ENCODE data around the gene VILL.

Gene VILL

GRCh38 chr3:38002291-38002876, 11.8 kb downstream of the VILL start:
- DNase-seq, result peak; percentile 24

DNA sequence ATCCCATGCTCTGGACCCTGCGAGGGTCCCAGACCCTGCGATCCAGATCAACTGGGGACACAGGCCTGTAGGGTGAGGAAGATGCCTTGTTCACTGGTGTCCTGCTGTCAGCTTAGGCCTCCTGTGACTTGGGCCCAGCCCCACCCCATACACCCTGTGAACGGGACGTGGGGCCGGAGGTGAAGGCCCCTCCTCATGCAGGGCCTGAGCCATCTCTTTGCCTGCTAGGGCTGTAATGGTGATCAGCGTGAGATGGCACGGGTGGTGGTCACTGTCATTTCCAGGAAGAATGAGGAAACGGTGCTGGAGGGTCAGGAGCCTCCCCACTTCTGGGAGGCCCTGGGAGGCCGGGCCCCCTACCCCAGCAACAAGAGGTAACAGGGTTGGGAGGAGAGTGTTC, 12.4 kb downstream of the VILL start:
- DNase-seq, result no peak

- DNase-seq, result peak; percentile 59
Observed at GRCh38 chr3:38003371-38003816, 12.8 kb downstream of the VILL start.

DNA sequence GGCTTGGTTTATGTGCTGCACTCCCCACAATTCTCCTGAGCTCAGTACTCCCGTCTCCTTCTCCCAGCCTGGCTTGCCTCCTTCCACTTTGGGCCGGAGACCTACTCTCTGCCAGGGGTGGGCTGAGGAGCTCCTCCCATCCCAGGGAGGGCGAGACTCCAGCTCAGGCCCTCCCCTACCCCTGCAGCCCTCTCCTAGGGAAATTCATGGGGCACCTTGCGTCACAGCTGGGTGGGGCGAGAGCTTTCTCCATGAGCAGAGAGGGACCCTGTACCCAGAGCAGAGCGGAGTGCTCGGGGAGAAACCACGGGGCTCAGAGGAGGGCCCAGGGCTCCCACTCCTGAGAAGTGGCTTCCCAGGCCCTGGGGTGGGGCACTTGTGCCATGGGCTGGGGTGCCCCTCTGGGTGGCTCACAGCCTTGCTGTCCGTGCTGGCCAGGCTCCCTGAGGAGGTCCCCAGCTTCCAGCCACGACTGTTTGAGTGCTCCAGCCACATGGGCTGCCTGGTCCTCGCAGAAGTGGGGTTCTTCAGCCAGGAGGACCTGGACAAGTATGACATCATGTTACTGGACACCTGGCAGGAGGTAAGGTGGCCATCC, 13.3 kb downstream of the VILL start:
- no peak for DNase-seq

DNA sequence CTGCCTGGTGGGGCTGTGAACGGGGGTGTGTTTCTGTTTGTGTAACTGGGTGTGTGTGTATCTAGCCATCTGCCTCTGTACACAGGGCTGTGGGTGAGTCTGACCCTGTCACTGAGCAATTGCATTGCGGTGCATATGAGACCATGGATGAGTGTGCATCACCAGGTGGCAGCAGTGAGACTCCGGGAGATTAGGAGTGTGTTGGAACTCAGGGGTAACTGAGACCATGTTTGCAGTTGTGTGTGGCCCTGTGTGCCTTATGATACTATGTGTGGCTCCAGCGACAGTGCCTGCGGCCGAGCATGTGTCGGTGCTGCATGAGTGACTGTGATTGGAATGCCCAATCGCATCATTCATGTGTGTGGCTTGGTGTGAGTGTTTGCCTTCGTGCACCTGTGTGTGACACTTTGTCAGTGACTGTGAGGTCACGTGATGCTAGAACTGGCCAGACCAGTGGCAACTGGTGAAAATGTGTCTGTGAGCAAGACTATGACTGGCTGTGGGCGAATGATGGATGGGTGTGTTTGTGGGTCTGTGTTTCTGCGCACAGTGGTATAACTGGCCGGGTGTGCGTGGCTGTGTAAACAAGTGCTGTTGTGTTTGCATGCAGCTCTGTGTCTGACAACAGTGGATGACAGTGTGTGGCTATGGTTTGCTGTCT, 14.0 kb downstream of the VILL start:
- DNase-seq, result no peak

- DNase-seq, result no peak
Observed at GRCh38 chr3:38005076-38006020, 14.8 kb downstream of the VILL start.

- no peak for DNase-seq
Observed at GRCh38 chr3:38006031-38006430, 15.4 kb downstream of the VILL start.

- no peak for DNase-seq
Observed at GRCh38 chr3:38006445-38006995, 15.9 kb downstream of the VILL start.

DNA sequence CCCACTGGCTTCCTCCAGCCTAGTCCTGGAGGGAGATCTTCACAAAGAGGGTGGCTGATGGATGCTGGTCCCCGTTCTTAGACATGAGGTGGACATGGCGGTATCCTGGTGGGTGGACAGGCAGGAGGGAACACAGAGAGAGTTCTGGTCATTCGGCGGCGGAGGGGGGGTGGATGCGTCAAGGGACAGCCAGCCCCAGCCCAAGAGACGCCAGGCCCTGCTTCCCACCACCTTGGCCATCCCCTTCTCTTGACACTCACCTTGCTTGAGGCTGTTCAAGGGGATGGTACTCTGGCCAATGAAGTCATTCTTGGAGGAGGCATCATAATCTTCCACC, 17.1 kb downstream of the VILL start:
- DNase-seq, result no peak

GRCh38 chr3:38008191-38008701, 17.7 kb downstream of the VILL start:
- DNase-seq, result no peak

DNA sequence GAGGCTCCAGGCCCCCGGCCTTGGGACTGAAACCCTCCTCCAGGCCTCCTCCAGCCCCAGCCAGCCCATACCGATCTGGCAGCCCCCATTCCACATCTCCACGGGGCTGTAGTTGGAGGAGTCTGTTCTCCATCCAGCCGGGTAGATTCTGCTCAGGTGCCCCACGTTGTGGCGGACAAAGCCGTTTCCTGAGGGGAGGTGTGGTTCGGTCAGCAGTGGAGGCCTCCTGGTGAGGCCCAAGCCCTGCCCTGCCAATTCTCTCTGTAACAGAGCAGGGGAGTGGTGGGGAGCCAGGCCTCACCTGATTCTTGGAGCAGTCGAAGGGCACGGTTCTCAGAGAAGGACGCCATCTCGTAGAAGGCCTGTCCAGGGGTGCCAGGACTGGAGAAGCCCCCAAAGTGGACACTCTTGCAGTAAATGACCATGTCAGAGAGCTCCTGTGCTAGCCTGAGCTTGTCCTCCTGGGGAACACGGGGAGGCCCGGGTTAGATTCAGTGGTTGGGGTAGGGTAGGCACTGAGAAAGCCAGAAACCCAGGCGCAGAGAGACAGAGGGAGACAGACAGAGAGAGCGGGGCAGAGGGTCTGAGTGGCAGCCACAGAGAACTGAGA, 18.5 kb downstream of the VILL start:
- no peak for DNase-seq

DNA sequence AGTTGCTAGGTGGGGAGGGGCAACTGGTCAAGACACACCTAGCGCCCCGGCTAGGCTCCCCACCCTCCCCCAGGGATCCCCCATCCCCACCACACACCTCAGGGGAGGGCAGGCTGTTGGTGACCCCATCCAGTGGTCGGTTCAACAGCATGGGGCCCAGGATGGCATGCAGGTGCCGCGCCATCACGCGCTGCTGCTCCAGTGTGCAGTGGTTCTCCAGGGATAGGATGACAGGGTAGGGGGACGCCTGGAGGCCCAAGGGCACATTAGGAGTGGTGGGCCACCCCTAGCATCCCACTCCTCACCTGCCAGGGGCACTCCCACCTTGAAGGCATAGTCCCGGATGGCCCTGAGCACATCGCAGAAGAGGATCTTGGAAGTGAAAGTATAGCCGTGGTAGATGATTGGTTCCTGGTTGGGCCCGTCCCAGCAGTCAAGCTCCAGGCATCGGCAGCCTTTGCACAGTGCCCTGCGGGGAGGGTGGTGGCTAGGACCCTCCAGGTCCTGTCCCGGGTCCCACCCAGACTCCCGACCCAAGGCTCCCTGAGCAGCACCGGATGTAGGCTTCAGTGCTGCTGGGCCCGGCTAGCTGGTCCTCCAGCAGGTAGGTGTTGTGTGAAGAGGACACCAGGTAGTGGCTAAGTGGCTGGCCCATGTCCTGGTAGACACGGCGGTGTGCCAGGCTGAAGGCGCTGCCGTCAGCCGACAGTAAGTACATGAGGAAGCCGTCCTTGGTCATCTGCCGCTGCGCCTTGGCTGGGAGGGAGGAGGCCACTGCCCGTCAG, 19.4 kb downstream of the VILL start:
- DNase-seq, result no peak

DNA sequence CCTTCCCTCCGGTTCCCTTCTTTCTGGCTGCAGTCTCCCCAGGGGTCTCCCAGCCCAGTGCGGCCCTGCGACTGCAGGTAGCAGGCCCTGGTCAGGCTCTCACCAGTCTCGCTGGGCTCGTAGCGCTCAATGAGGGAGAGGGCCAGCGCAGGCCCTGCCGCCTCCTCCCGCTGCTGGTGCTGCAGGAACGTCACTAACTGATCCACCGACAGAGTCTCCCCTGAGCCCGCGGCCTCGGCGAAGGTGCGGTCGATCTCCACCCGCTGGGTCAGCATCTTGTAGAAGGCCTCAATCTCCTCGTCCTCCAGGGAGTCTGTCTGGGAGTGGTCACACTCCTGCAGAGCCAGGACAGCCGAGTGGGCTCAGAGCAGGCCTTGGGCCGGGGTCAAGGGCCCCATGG, 20.5 kb downstream of the VILL start:
- DNase-seq, result no peak

- DNase-seq, result no peak
Observed at GRCh38 chr3:38015485-38015884, 24.9 kb downstream of the VILL start.

DNA sequence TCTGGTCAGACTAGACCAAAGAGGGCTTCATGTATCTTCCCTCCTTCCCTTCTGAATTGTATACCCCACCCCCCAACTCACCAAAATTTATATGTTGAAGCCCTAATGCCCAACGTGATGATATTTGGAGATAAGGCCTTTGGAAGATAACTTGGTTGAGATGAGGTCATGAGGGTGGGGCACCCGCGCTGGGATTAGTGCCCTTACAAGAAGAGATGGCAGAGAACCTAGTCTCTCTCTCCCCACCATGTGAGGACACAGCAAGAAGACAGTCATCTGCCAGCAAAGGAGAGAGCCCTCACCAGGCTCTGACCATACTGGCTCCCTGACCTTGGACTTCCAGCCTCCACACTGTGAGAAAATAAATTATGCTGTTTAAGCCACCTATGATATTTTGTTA, 25.4 kb downstream of the VILL start:
- DNase-seq, result no peak

- DNase-seq, result no peak
Observed at GRCh38 chr3:38016410-38016809, 25.8 kb downstream of the VILL start.

DNA sequence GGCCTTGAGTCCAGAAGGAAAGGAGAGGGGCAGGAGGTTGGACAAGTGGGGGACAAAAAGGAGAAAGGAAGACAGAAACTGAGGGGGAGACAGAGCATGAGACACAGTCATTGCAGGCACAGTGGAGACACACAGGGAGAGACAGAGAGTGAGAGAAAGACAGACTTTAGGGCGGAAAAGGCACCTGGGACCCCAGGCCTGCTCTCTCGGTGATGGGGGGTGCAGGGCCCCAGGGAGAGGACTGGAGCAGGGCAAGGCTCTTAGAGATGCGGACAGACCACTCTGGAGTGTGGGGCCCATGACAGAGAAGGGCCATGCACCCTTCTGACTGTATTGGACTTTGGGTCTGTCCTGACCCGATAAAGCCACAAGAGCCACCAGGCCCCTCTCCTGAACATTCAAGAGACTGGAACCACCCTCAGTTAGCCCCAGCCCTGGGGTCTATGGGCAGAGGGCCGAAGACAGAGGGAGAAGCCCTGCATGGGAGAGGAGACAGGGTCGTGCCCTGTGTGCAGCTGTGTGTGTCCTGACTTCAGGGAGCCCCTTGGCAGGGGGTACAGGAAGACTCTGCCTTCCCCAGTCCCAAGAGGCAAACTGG, 26.4 kb downstream of the VILL start:
- no peak for DNase-seq

DNA sequence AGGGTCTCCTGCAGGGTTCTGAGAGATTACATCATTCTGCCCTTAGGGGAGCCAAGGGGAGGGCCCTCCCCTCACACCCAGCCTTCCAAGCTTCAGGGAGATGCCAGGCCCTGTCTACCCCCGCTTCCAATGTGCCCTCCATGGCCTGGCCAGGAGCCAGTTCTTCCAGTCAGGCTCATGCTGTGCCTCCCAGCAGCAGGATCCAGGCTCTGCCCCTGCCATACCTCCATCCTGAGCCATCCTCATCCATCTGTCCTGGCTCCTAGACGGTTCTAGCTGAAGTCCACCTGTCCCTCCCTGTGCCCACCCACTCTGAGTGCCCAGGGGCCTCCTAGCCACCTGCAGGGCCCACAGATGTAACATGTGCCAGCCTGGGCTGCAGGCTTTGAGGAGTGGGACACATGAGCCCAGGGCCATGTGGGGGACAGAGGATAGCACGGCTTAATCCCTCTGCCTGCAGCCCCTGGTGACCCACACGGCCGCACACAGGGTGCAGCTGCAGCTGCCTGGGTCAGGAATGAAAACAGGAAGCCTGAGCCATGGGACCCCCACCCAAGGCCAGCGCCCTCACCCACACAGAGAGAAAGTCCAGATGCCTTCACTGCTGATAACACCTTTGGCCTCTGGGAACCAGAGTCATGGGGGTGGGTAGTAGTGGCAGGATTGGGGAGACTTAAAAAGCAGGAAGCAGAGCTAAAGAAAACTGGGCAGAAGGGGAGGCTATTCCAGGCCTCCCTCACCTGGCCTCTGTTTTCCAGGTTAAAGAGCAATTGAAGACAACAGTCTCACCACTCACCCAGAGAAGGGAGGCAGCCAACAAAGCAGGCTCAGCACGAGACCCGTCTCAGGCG, 27.1 kb downstream of the VILL start:
- no peak for DNase-seq

DNA sequence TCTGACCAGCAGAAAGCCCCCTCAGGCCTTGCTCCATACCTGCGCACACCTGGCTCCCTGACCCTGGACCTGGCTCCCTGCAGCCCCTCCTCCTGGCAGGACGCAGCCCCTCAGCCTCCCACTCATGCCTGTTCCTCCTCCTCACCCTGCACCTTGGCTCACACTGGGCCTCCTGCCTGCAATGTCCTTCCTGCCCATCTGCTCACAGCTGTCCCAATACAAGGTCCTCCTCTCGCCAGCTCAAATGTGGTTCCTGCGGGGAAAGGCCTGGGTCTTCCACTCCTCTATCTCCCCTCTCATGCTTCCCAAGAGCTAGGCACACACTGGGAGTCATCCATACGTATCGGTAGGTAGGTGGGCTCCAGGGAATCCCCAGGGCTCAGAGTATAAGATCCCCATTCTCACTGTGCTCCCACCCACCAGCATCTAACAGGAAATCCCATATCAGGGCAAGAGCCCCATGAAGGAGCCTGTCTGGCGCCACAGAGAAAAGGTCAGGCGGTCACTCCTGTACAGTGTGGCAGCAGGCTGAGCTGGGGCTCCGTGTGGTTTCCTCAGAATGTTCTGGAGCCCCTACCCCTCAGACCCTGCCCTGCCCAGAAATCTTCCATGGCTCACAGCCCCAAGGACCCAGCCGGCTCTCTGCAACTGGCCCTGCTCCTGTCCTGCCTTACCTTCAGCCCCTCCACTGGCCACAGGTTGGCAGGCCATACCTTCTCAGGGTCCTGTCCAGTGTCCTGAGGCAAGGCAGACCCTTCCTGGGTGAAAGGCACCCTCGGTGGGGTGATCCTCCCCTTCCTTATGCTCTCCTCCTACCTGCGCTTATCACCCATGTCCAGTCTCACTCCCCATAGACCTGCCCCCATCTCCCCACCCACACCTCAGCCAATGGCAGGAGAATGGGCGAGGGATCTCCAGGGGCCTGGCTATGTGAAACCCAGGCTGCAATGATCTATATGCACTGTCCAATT, 28.0 kb downstream of the VILL start:
- DNase-seq, result peak; percentile 17

Data from activated CD4-positive, CD25-positive, alpha-beta regulatory T cell treated with anti-CD3 and anti-CD28 coated beads, Interleukin-2, amount 50 U/mL, for 72 hours (primary cell).